SK-N-SH treated with all-trans-retinoic acid at 6 μM for 48 hours (cell line): ENCODE measurements around the gene WDR18.

ENCODE experiments used
- ARNTL ChIP-seq: fragments of 450-650 bp; formaldehyde crosslinking; IDR thresholded peaks from 2 replicates; pipeline ENCODE4 v1.5.0; 2020; ENCODE audit warnings: low read depth, mild to moderate bottlenecking, moderate library complexity, borderline replicate concordance
- GLIS3 ChIP-seq: fragments of 250-450 bp; sonication (Bioruptor Pico); IDR thresholded peaks from 2 replicates; pipeline ENCODE4 v1.5.0; 2020; ENCODE audit warnings: mild to moderate bottlenecking, moderate library complexity
- OSR1 ChIP-seq: fragments of 250-450 bp; sonication (Bioruptor Pico); IDR thresholded peaks from 2 replicates; pipeline ENCODE4 v1.8.0; 2022; ENCODE audit warnings: moderate library complexity, mild to moderate bottlenecking, inconsistent platforms
- PPARA ChIP-seq: fragments of 250-450 bp; sonication (Bioruptor Pico); IDR thresholded peaks from 2 replicates; pipeline ENCODE4 v1.5.0; 2020; ENCODE audit warnings: mild to moderate bottlenecking, borderline replicate concordance
- TSHZ2 ChIP-seq: fragments of 250-450 bp; sonication (Bioruptor Pico); IDR thresholded peaks from 2 replicates; pipeline ENCODE4 v1.5.0; 2020; ENCODE audit warnings: mild to moderate bottlenecking, moderate library complexity
- ZFP3 ChIP-seq: fragments of 250-450 bp; sonication (Bioruptor Pico); IDR thresholded peaks from 2 replicates; pipeline ENCODE4 v1.5.0; 2020; ENCODE audit warnings: mild to moderate bottlenecking, moderate library complexity
- ZNF70 ChIP-seq: fragments of 450-650 bp; formaldehyde crosslinking; IDR thresholded peaks from 2 replicates; pipeline ENCODE4 v1.5.0; 2020; ENCODE audit warnings: mild to moderate bottlenecking, moderate library complexity
- ZNF8 ChIP-seq: fragments of 450-650 bp; formaldehyde crosslinking; IDR thresholded peaks from 2 replicates; pipeline ENCODE4 v1.5.0; 2020; ENCODE audit warnings: mild to moderate bottlenecking, moderate library complexity
- TF ChIP-seq, protein P1 (sequence below): fragments of 250-450 bp; sonication (Bioruptor Pico); IDR thresholded peaks from 2 replicates; pipeline ENCODE4 v1.5.1; 2021; ENCODE audit warnings: mild to moderate bottlenecking, moderate library complexity

DNA sequence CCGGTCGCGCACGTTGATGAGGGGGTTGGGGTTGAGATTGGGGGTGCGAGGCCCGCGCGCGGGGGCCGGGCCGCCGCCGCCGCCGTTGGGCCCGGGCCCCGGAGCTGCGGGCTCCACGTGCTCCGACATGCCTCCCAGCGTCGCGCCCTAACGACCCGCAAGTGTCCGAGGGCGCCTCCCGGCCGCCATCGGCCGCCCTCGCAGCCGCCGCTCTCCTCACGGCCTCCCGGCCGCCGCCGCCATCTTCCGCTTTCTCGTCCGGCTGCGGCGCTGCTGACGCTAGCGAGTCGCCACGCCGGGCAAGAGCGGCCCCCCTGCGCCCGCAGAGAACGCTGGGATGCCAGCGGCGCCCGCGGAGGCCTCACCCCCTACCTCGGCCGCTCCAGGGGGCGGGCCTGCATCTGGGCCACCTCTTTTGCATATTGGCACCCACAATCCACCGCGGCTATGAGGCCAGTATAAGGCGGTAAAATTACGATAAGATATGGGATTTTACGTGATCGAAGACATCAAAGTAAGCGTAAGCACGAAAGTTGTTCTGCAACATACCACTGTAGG, 36.8 kb downstream of the WDR18 start, which contains the start of gene TMEM259:
- TF ChIP-seq ZFP3 (CRISPR knock-in tag) (no peak), ZNF70 (CRISPR knock-in tag) (no peak), ZNF8 (no peak), ARNTL (no peak), TSHZ2 (CRISPR knock-in tag) (no peak), PPARA (CRISPR knock-in tag) (no peak), GLIS3 (CRISPR knock-in tag) (no peak), OSR1 (CRISPR knock-in tag) (no peak)
- TF ChIP-seq, protein P1, sequence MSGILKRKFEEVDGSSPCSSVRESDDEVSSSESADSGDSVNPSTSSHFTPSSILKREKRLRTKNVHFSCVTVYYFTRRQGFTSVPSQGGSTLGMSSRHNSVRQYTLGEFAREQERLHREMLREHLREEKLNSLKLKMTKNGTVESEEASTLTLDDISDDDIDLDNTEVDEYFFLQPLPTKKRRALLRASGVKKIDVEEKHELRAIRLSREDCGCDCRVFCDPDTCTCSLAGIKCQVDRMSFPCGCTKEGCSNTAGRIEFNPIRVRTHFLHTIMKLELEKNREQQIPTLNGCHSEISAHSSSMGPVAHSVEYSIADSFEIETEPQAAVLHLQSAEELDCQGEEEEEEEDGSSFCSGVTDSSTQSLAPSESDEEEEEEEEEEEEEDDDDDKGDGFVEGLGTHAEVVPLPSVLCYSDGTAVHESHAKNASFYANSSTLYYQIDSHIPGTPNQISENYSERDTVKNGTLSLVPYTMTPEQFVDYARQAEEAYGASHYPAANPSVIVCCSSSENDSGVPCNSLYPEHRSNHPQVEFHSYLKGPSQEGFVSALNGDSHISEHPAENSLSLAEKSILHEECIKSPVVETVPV = no peak
